Stimulated activated CD4-positive, alpha-beta T cell treated with anti-CD3 and anti-CD28 coated beads, Interleukin-4, amount 100 ng/mL, for 4 hours (primary cell): ENCODE measurements around the gene KCNK5.

ENCODE experiments used
- DNase-seq, 2 experiments: peaks; one replicate each; pipeline ENCODE4 v3.0.0-alpha.2; 2020

The KCNK5 gene

DNA sequence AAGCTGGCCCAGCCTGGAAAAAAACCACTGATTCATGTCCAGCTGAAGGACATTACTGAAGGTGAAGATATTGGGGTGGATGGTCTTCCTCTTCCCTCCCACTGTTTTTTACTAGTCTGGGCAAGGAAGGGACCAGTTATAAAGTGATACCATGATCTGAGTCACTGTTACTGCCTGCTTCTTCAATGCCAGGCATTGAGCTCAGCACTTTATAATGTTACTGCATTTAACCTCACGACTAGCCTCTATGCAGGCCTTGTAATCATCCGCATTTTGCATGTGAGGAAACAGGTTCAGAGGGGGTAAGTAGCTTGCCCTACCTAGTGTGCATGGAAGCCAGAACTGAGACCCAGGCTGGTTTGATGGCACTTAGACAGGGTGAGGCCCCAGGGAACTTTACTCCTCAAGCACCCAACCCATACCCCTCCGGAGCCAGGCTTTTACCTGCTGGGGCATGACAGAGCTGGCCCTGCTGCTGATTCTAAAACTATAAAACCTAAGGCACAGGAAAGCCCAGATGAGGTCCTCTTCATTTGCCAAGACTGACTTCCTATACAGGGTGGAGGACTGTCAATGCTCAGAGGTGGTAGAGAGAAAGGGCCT is 11.0 kb upstream of the KCNK5 start:
- no peak for DNase-seq

DNA sequence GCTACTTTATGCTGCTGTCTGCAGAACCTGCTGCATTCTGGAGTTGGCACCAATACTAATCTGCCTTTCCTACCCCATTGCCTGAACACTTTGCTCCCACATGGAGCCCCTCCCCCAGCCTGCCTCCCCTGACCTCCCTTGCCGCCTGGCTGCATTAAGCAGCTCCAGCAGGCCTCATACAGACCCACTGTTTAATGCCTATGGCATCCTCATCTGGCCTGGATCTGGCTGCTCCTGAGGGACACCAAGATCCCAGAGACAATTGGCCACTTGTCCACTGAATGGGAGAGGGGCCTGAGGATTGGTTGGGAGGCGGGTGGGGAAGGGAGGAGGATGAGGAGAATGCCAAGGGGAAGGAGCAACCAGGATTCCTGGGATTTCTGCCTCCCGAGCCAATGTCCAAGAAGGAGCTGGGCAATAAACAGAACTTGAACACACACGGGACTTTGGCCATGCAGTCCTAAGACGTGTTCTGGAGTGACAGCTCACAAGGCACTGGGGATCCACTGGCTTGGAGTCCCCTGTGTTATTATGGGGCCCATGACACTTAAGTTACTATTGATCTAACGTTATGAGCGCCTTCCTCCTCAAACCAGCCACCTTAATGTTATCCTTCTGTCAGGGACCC is 10.4 kb upstream of the KCNK5 start:
- no peak for DNase-seq

DNA sequence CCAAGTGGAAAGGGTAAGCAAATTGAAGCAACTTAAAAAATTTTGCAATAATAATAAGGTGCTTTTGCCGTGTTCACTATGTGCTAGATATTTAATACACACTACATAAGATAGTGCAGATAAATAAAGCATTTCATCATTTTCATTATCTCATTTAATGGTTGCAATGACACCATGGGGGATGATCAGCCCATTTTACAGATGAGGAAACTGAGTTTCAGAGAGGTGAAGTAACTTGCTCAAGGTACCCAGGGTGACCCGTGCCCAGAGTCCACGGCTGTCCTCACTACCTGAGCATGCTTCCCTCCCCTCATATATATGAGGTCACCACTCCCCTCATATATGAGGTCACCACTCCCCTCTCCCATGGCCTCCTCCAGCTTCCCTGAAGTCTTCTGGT is 7.5 kb upstream of the KCNK5 start:
- DNase-seq: no peak

DNA sequence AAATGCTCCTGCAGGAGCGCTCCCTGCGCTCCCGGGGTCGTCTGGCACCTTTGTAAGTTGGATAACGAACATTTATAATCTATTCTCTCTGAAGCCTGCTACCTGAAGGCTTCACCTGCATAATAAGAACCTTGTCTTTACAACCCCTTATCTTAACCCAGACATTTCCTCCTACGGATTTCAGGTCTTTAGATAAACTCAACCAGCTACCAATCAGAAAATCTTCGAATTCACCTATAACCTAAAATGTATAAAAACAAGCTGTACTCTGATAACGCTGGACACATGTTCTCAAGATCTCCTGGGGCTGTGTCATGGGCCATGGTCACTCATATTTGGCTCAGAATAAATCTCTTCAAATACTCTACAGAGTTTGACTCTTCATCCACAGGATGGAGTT is 4.1 kb upstream of the KCNK5 start:
- DNase-seq: no peak

DNA sequence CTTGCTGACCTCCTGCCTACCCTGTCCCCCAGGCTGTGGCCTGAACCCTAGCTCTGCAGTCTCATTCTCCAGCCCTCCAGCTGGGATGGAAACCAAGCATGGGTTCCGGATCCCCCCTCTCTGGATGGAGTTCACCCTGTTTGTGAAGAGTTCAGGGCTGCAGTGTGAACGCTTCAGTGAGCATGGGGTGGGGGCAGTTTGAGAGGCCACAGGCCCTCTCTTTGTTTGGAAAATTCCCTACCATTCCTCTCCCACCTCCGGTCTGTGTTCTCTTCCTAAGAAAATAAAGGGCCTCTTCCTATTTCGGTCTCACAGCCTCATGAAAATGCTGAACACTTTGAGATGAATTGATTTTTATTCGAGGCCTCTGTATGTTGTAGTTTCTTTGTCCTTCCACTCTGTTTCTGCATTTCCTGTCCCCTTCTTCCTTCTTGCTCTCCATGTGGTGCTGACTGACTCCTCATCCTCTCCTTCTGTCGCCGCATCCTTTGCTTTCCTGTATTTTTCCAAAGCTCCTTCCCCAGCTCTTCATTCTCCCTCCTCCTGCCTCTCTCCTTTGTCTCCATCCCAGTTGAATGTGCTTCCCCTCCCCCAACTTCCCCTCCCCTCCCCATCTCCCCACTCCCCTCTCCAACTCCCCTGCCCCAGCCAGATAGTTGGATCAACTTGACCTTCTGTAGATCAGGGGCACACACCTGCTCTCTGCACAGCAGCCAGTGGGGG is 2.4 kb upstream of the KCNK5 start:
- DNase-seq: no peak

DNA sequence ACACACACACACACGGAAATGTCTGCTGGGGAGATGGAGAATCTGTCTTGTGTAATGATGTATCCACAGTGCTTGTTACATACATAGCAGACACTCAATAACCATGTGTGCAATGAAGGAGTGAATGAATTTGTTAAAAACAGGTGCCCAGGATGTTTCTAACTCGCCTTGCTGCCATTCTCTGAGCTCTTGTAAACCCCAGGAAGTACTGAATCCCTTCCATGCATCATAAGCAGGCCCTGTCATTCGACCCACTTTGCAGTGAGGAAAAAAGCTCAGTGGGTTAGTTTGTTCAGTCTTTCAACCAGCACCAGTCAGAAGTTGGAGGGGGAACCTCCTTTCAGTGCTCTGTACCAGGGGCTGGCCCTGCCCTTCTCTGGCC is 1.4 kb upstream of the KCNK5 start:
- DNase-seq: no peak

DNA sequence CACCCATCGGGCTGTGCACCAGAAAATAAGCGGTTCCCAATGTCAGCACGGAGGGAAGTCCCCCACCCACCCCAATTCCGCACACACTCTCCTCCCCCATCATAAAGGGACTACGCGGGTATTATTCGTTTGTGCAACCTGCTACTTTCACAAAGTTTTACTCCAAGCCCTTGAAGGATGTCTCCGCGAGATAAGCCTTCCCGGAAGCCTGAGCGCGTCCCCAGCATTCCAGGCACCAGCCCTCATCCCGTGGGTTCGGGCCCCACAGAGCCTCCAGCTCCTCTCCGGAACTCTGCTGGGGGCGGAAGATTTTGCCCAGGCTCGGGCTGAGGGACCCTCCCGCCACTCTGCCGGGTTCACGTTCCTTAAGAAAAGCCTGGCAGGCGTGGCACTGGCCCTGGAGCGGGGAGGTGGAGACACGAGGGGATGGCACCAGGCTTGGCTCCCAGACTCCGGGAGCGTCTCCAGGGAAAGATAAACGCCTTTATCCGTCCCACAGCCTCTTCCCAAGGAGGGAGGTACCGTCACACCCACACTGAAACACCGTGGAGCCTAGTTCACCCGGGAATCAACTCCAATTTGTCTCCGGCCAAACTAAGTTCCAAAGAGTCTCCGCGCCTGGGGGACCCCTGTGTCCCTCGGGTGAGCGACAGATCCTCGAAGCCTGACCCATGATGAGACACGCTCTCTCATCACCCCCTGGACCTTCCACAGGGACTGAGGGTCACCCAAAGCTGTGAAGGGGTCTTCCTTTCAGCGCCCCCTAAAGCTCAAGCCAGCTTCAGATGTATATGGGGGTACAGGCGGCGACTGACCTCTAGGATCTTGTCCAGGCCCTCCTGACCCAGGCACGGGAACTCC is 934 bp downstream of the KCNK5 start:
- DNase-seq: peak; percentile 42 to 58

DNA sequence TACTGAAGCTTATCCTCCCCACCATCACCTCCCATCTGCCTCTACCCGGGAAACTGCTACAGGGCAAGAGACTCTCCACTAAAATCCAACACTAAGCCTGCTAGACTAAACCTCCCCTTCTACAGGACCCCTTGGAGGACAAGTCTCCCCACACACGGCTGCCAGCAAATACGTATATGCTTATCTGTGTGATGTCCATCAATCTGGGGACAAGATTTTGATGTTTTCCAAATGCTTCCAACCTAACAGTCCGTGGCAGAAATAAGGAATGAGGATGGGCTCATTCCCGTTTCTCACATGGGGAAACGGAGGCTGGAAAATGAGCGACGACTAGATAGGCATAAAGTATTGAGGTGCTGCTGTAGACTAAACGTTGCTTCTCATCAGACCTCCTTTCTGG is 1.8 kb downstream of the KCNK5 start:
- no peak for DNase-seq

DNA sequence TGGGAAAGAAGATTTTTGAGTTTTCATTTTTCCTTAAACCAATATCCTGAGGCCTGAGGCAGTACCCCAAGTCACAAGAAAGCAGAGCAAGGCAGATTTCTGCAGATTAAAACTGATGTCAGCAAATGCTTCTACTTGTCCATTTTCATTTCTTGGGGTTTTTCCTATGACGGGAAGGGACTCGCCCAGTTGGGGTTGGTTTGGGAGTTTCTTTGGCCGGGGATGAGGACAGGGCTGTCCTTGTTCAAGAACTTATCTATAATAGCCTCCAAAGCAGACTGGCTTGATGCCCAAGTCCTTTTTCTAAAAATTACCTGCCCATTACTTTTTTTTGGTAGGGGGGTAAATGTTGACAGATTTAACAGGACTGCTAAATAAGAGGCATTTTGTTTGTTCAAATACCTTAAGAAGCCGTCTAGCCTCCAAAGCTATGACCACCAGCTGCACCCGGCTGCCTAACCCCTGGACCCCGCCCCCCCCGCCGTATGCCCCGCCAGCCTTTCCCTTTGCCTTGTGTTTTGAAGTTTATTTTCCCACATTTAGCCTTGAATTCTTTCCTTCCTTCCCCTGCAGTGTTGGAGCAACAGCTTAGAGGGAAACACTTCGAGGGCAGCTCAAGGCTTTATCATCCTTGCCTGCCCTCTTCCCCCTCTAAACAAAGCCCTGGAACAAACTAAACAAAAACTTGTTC is 2.5 kb downstream of the KCNK5 start:
- DNase-seq: no peak

DNA sequence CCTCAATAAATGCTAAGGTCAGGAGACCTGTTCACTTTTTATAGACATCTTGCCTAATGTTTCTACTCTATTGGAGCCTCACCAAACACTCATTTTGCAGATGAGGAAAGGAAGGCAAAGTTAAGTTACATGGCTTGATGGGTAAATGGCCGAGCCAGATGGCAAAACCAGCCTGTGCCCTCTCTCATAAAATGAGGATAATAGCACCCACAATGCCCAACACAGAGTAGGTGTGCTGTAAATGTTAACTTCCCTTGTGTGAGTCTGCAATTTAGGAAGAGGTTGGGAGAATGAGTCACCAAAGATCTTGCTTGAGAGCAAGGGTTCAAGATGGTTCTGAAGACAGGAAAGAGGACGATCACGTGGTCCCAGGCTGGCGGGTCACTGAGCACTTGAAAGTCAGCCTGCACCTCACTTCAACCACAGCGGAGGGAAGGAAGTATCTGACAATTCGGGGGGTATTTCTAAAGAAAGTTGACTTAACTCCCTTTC is 3.3 kb downstream of the KCNK5 start:
- DNase-seq: peak; percentile 11 to 65

DNA sequence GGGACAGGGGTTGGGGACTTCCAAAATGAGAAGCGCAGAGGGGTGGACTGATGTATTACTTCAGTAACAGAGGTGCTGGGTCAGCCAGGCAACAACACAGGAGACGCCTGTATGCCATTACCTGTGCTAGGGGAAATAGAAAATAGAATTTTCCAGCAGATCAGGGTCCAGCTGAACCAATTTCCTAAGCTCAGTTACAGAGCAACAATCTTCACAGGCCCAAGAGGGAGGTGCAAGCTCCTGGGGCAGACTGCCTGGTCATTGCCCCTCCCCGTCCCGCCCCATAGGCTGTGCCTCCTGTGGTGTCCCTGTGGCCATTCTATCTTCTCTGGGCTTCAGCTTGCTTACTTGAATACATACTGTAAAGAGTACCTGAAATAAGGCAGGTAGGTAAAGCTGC is 3.7 kb downstream of the KCNK5 start:
- DNase-seq: no peak

DNA sequence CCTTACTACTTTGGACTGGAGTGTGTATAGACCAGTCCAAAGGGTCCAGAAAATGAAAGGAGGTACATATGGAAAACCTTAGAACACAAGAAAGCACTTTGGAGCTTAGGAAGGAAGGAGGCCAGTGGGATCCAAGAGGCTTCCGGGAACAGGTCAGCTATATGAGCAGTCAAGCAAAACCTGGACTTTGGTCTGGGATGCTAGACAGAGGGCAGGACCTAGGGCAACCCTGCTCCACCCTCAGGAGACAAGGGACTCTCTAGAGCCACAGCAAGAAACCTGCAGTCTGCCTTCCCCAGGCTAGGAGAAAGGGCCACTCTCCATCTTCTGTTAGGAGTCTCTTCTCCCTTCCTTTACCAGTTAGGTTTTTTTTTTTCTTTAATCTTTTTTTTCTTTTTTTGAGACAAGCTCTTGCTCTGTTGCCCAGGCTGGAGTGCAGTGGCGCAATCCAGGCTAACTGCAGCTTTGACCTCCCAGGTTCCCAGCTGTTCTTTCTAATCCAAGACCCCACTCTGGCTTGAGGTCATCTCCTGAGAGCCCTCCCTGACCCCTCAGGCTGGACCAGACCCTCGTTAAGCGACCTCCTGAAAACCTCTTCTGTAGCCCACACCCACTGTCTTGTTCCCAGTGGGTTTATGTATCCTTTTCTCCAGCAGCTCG is 4.6 kb downstream of the KCNK5 start:
- no peak for DNase-seq

DNA sequence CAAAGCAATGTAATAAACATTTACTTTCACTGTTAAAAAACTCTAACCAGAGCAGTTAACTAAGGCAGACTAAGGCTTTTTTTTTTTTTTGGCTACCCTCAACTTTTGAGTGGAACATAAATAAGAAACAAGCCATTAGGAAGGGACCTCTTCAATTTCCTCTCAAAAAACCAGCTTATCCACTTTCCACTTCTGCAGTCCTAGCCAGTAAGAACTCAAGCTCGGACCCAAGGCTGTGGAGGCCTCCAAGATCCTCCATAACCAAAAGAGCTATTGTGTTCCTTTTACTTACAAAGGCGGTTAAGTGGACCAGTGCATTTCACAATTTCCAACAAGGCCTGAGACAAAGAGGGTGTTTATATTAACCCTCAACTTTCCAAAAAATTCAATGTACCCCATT is 5.3 kb downstream of the KCNK5 start:
- no peak for DNase-seq

DNA sequence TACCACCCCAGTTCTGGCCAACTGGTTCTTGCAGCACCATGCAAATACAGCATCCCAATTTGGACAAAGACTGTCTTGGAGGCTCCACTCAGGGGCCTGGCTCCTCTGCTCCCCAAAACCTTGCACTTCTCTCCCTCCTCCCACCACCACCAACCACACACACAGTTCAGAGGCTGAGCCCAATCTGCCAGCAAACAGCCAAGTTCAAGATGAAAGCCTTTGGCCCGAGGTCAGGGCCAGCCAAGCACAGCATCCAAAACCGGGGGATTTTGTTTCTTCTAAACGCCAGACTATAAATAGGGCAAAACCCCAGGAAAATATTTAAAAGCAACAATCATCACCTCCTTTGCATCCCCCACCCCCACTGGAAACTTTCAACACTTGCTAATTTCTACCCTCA is 5.7 kb downstream of the KCNK5 start:
- DNase-seq: no peak

DNA sequence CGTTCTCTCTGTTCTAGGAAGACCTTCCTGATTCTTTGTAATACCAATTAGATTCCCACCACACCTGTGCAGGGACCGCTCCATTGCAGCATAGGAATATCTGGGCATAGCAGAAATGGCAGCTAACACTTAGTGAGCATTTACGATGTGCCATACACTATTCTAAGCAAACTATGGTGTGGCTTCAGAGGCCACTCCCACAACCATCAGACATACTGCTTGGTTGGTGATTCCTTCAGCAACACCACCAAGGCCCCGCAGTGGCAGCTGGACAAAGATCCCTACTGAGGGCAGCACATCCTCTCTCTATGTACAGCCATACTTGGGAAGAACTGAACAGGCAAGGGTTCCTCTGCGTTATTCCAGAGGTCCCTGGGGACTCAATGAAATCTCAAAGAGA is 6.2 kb downstream of the KCNK5 start:
- DNase-seq: no peak

DNA sequence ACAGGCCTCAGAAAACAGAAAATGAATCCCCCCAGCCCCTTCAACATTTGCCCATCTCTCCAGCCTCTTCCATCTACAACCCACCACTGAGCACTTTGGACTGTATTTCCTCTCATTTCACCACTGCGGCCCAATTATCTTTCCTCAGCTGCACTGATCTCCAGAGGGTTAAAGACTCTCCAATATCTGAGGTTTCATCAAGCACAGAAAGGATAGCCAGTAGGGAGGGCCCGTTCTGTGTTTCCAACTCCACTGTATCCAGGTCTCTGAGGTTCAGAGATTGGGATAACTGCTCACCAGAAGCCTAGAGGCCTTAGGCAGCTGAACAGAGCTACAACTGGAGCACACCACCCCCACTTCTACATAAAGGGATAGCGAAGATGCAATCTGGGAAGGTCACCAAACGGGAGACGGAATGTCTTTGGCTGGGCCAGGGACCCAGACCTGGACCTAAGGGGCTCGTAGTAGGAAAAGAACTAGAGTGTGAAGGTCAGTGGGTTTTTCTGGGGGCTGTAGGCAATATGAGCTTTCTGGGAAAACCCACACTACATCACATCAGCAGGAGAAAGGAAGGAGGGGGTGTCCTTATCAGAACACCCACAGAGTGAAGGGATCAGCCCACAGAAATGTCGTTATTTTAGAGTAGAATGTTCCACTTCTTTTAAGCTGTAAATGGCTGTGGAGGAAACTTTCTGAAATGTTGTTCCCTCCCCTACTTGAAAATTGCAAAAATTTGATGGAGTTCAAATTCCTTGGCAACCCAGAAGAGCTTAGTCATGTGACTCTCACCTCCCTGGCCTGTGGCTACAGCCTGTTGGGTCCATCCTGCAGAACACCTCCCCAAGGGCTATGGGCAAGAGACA is 7.3 kb downstream of the KCNK5 start:
- DNase-seq: no peak

DNA sequence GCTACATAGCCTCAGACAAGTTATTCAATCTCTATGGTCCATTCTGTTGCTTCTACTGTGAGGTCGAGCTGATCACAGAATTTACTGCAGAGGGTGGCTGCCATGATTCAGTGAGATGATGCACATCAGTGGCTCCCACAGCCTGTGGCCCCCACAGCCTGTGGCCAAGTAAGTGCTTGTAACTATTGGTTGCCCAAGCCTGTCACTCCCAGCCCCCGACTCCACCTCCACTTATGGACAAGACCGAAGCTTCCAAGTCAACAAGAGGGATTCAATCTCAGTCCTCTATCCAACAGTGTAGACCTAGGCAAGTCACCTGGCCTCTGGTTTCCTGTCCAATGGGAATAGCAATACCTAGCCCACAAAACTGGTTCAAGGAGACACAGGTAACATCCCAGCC is 8.2 kb downstream of the KCNK5 start:
- DNase-seq: no peak

DNA sequence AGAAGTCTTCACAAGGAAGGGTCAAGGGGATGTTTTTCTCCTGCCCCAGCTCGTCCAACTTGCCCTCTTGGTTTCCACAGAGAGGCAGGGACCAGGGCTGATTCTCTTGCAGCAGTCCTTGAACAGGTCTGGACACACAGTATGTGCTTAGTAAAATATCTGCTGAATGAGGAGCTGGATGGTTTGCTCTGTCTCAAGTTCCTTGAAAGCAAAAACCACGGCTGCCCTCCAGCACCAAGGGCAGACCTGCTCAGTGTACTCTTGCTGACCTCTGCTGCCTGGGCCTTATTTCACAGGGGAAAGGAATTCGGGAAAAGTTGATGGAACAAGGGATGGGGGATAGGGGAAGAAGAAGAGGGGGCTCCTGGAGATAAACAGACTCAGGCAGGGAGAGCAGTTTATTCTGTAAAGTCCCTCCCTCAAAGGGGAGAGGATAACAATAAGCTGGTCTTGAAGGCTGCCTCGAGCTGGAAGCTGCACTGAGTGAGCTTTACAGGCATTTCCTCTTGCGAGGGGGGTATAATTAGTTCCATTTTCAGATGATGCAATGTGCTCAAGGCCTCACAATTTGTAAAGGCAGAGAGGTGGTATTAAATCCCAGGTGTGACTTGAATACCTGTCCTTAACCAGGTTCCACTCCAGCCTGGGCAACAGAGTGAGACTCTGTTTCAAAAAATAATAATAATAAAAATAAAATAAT is 10.3 kb downstream of the KCNK5 start:
- DNase-seq: no peak

DNA sequence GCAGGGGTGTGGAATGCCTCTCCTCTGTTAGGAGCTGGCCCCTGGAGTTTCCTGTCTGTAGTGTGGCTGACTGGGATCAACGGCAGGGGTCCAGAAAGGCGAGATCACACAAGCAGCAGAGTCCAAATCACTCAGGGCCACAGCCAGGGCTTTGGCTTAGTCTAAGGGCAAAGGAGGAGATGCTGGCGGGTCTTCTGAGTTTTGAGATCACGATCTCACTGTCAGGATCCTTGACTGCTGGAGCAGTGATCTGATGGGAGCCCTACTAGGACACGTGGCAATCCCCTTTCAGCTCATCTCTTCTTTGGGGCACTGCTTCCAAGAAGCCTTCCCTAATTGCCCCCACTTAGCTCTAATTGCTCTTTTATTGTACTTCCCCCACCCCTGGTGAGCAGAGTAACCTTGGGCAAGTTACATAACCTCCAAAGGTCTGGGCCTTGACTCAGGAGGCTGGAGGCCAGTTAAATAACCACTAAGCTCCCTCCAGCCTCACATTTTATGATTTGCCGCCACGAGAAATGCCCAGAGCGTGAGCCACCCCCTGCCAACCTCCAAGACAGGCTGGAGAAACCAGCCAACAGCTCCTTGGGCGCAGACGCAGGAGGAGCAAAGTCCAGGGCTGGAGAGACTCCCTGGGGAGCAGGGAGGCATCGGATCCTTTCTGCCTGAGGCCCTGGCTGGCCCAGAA is 12.0 kb downstream of the KCNK5 start:
- no peak for DNase-seq

DNA sequence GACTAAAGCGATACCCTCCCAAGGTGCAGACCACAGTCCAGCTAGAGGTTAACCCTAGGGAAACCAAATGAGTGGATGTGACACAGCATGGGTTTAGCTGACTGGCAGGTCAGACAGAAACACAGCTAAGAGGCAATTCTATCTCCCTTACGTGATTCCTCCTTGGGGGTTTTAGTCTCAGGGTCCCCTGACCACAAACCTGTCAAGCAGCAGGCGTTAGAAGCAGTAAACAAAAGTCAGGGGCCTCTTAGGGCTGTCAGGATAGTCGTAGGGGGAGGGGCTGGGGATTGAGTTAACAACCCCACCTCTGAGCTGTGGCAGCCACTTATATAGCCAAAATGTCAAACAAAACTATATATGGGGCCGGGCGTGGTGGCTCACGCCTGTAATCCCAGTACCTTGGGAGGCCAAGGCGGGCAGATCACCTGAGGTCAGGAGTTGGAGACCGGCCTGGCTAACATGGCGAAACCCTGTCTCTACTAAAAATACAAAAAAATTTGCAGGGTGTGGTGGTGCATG is 13.6 kb downstream of the KCNK5 start:
- no peak for DNase-seq
